ENCODE measurements around the gene ALPK1.

Gene ALPK1

DNA sequence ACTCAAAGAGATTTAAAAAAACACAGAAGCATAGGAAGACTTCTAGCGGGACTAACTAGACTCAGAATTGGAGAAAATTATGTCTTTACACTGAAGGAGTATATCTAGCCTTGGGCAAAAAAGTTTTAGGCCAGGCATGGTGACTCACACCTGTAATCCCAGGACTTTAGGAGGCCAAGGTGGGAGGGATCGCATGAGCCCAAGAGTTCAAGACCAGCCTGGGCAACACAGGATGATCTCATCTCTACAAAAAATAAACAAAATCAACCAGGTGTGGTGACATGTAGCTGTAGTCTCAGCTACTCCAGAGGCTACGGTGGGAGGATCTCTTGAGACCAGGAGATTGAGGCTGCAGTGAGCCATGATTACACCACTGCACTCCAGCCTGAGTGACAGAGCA is 119.3 kb downstream of the ALPK1 start:
- no peak for DNase-seq (ENCODE audit: low read depth, low spot score)
- H3K4me3 ChIP-seq (ENCODE audit: low read depth, low read length), result no peak overlapping the region
- in situ Hi-C loops (cut with HindIII; ENCODE audit: low sequenced_read_pairs), result no loop called here
- TF ChIP-seq, protein P1, sequence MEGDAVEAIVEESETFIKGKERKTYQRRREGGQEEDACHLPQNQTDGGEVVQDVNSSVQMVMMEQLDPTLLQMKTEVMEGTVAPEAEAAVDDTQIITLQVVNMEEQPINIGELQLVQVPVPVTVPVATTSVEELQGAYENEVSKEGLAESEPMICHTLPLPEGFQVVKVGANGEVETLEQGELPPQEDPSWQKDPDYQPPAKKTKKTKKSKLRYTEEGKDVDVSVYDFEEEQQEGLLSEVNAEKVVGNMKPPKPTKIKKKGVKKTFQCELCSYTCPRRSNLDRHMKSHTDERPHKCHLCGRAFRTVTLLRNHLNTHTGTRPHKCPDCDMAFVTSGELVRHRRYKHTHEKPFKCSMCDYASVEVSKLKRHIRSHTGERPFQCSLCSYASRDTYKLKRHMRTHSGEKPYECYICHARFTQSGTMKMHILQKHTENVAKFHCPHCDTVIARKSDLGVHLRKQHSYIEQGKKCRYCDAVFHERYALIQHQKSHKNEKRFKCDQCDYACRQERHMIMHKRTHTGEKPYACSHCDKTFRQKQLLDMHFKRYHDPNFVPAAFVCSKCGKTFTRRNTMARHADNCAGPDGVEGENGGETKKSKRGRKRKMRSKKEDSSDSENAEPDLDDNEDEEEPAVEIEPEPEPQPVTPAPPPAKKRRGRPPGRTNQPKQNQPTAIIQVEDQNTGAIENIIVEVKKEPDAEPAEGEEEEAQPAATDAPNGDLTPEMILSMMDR (IDR thresholded peaks at IDR 0.05; ENCODE audit: low read depth, low read length), result no peak

DNA sequence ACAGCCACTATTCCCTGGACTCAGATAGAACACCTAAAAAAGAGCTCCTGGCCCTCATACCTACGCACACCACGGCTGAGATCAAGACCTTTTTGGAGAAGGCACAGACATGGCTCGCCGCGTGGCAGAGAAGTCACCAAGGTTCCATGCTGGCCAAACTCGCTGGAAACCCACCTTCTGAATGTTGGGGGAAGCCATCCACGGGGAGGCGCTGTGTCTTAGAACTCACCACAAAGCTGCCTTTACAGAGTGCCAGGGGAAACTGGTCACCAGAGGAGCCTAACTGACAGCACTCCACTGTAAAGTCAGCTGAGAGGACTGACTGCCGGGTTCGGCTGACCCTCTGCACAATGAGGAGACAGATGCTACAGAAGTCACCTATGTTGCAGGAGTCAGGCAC is 120.9 kb downstream of the ALPK1 start:
- in situ Hi-C loops (cut with HindIII; ENCODE audit: low sequenced_read_pairs), result no loop called here
- no peak for DNase-seq (ENCODE audit: low read depth, low spot score)
- no peak overlapping the region for H3K4me3 ChIP-seq (ENCODE audit: low read depth, low read length)
- TF ChIP-seq, protein P1 (IDR thresholded peaks at IDR 0.05; ENCODE audit: low read depth, low read length), result no peak

DNA sequence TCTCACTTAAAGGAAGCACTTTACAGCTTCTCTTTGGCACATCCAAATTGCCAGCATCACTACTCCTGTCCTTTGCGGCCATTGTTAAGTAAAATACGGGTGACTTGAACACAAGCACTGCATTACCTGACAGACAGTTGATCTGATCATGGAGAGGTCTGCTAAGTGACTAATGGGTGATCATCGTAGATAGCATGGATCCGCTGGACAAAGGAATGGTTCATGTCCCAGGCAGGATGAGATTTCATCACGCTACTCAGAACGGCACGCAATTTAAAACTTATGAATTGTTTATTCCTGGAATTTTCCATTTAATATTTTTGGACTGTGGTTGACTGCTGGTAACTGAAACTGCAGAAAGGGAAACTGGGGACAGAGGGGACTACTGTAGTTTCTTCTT is 124.7 kb downstream of the ALPK1 start:
- in situ Hi-C loops (cut with HindIII; ENCODE audit: low sequenced_read_pairs), result no loop called here
- TF ChIP-seq, protein P1 (IDR thresholded peaks at IDR 0.05; ENCODE audit: low read depth, low read length), result no peak
- H3K4me3 ChIP-seq (ENCODE audit: low read depth, low read length), result no peak overlapping the region

DNA sequence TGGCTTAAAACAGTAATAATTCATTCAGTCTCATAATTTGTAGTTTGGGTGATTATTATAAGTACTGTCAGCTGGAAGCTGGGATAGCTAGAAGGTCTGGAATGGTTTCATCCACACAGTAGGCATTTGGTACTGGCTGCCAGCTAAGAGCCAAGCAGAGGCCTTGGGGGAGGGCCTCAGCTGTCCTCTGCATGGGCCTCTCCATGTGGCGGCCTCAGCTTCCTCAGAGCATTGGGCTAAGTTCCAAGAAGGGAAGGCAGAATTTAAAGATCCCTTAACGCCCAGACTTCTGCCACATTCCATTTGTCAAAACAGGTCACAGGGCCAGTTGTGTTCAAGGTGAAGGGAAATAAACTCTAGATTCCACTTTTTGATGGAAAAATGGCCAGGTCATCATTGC is 125.5 kb downstream of the ALPK1 start:
- TF ChIP-seq, protein P1 (IDR thresholded peaks at IDR 0.05; ENCODE audit: low read depth, low read length), result no peak
- DNase-seq (ENCODE audit: low read depth, low spot score), result no peak
- no peak overlapping the region for H3K4me3 ChIP-seq (ENCODE audit: low read depth, low read length)
- in situ Hi-C loops (cut with HindIII; ENCODE audit: low sequenced_read_pairs), result no loop called here

More for the DNA sequence above, 124.7 kb downstream of the ALPK1 start:
- DNase-seq (ENCODE audit: low read depth, low spot score), result no peak

DNA sequence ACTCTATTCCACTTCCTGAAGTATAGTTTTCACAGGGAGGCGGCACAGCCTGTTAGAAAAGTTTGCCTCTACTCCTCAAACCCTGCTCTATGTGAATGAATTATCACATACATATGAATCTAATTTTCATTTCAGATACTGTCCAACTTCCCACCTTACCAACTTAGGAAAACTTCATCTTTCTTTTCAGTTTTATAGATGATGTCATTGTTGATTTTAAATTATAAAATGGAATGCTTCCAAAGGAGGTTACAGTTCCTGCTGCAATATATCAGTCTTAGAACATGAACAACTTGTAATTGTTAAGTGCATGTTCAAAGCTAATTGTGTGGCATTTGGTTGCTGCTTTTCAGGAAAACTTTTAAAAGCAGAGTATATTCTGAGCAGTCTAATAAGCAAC is 126.4 kb downstream of the ALPK1 start:
- in situ Hi-C loops (cut with HindIII; ENCODE audit: low sequenced_read_pairs), result no loop called here
- peak; percentile 4 for DNase-seq (ENCODE audit: low read depth, low spot score)
- TF ChIP-seq, protein P1 (IDR thresholded peaks at IDR 0.05; ENCODE audit: low read depth, low read length), result no peak

DNA sequence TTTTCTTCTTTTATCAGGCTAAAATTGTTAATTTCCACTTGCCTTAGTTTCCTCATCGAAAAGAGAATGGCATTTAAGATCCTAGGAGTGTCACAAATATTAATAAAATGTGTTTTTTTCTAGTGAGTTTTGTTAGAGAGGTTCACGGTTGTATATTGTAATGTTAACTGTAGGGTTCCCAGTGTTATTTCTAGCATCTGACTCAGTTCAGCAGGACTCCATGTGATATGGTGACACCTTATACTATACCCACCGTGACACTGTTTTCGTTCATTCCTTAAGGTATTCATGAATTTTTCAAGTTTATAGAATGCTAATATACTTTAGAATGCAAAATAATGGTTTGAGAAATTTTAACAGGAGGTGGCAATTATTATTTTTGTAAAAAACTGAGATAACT is 128.7 kb downstream of the ALPK1 start:
- no peak for DNase-seq (ENCODE audit: low read depth, low spot score)
- H3K4me3 ChIP-seq (ENCODE audit: low read depth, low read length), result no peak overlapping the region
- in situ Hi-C loops (cut with HindIII; ENCODE audit: low sequenced_read_pairs), result no loop called here
- TF ChIP-seq, protein P1 (IDR thresholded peaks at IDR 0.05; ENCODE audit: low read depth, low read length), result no peak

More for the DNA sequence above, 126.4 kb downstream of the ALPK1 start:
- no peak overlapping the region for H3K4me3 ChIP-seq (ENCODE audit: low read depth, low read length)

DNA sequence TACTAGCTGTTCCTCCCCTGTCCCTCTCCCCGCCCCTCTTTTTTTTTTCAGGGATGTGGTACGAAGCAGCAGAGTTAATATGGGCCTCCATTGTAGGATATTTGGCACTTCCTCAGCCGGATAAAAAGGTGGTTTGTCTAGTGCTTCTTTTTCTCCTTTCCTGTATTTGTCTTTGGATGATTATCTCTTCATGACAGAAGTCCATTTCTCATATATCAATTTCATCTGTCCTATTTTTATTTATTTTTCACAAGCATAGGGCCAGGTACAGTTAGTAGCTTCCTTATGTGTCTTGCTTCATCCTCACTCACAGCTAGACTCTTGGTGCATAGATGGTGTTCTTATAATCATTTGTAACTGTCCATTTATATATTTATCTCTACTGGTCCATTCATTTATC is 129.2 kb downstream of the ALPK1 start:
- in situ Hi-C loops (cut with HindIII; ENCODE audit: low sequenced_read_pairs), result no loop called here
- TF ChIP-seq, protein P1 (IDR thresholded peaks at IDR 0.05; ENCODE audit: low read depth, low read length), result no peak

More for the DNA sequence above, 129.2 kb downstream of the ALPK1 start:
- no peak for DNase-seq (ENCODE audit: low read depth, low spot score)
- no peak overlapping the region for H3K4me3 ChIP-seq (ENCODE audit: low read depth, low read length)

Data from astrocyte of the spinal cord (primary cell).